GM23338 (cell line): Measurements from ENCODE around the gene BMF. TPM values are rescaled to one million over a fixed set of nuclear protein-coding genes. Genes with fewer than 3 reads are reported as not detected.

Source experiments
- ATAC-seq: fragments of 200-7000 bp; cut with Tn5 transposase; 3 replicates; pipeline ENCODE4 v1.9.1; 2020
- DNase-seq: peaks from one replicate; pipeline ENCODE4 v3.0.0-alpha.2; 2015; ENCODE audit warnings: low spot score
- H2AFZ ChIP-seq: fragments of 200-600 bp; sonication (generic); 2 replicates; pipeline ENCODE4 v1.8.0; 2016; ENCODE audit warnings: antibody characterized with exemption, mild to moderate bottlenecking, moderate library complexity
- H3F3A ChIP-seq: fragments of 200-600 bp; sonication (generic); replicated peaks from 2 replicates; pipeline ENCODE4 v1.8.0; 2017; ENCODE audit warnings: antibody characterized with exemption, mixed run types, low read depth
- H3K27ac ChIP-seq: fragments of 200-600 bp; sonication (generic); 2 replicates; pipeline ENCODE4 v1.6.1; 2016; ENCODE audit warnings: low read depth
- H3K27me3 ChIP-seq: fragments of 200-600 bp; sonication (generic); 2 replicates; pipeline ENCODE4 v1.8.0; 2016; ENCODE audit warnings: mild to moderate bottlenecking, mixed run types, moderate library complexity; ENCODE audit not compliant: insufficient read depth
- H3K36me3 ChIP-seq: fragments of 200-600 bp; sonication (generic); 2 replicates; pipeline ENCODE4 v1.8.0; 2016; ENCODE audit warnings: mild to moderate bottlenecking; ENCODE audit not compliant: insufficient read depth
- H3K4me1 ChIP-seq: fragments of 200-600 bp; sonication (generic); 2 replicates; pipeline ENCODE4 v1.8.0; 2016; ENCODE audit warnings: mild to moderate bottlenecking, moderate library complexity; ENCODE audit not compliant: insufficient read depth
- H3K4me2 ChIP-seq: fragments of 200-600 bp; sonication (generic); 2 replicates; pipeline ENCODE4 v1.7.1; 2017; ENCODE audit warnings: mixed run types
- H3K4me3 ChIP-seq: fragments of 200-600 bp; sonication (generic); 2 replicates; pipeline ENCODE4 v1.6.1; 2016; ENCODE audit warnings: mixed run types
- H3K79me2 ChIP-seq: fragments of 200-600 bp; sonication (generic); replicated peaks from 2 replicates; pipeline ENCODE4 v1.8.0; 2017; ENCODE audit warnings: mild to moderate bottlenecking; ENCODE audit not compliant: insufficient read depth
- H3K9me2 ChIP-seq: fragments of 200-600 bp; sonication (generic); 2 replicates; pipeline ENCODE4 v1.8.0; 2017; ENCODE audit not compliant: insufficient read depth
- H4K20me1 ChIP-seq: fragments of 200-600 bp; sonication (generic); replicated peaks from 2 replicates; pipeline ENCODE4 v1.8.0; 2017; ENCODE audit warnings: mild to moderate bottlenecking; ENCODE audit not compliant: insufficient read depth
- H3K27ac Mint-ChIP-seq: 2 replicates; pipeline ENCODE4 v1.8.0; 2020; ENCODE audit warnings: inconsistent platforms, mild to moderate bottlenecking, moderate library complexity, mixed read lengths
- H3K27me3 Mint-ChIP-seq: 3 replicates; pipeline ENCODE4 v1.8.0; 2022; ENCODE audit warnings: low read depth, mild to moderate bottlenecking, moderate library complexity, mixed read lengths, inconsistent platforms; ENCODE audit not compliant: insufficient read depth, poor library complexity
- H3K36me3 Mint-ChIP-seq: 3 replicates; pipeline ENCODE4 v1.8.0; 2021; ENCODE audit warnings: low read depth, mild to moderate bottlenecking, inconsistent platforms, moderate library complexity, mixed read lengths
- H3K4me1 Mint-ChIP-seq: 3 replicates; pipeline ENCODE4 v1.8.0; 2020; ENCODE audit warnings: mild to moderate bottlenecking, inconsistent platforms, mixed read lengths
- H3K4me3 Mint-ChIP-seq: 3 replicates; pipeline ENCODE4 v1.8.0; 2021; ENCODE audit warnings: moderate library complexity, mild to moderate bottlenecking, inconsistent platforms, mixed read lengths
- H3K9me3 Mint-ChIP-seq: 3 replicates; pipeline ENCODE4 v1.8.0; 2020; ENCODE audit warnings: moderate library complexity, mild to moderate bottlenecking, inconsistent platforms, mixed read lengths
- EZH2phosphoT487 ChIP-seq: fragments of 200-600 bp; sonication (generic); IDR thresholded peaks from one replicate; pipeline ENCODE4 v1.8.1; 2018; ENCODE audit warnings: antibody characterized with exemption; ENCODE audit not compliant: unreplicated experiment
- POLR2AphosphoS5 ChIP-seq: IDR thresholded peaks from 2 replicates; pipeline ENCODE4 v1.6.1; 2016; ENCODE audit warnings: antibody characterized with exemption, low read depth
- REST ChIP-seq: IDR thresholded peaks from one replicate; pipeline ENCODE4 v1.6.1; 2018; ENCODE audit warnings: antibody characterized with exemption; ENCODE audit not compliant: unreplicated experiment
- STAT1 ChIP-seq: IDR thresholded peaks from one replicate; pipeline ENCODE4 v1.6.1; 2016; ENCODE audit warnings: antibody characterized with exemption; ENCODE audit not compliant: unreplicated experiment
- ZNF114 ChIP-seq: fragments of 250-450 bp; sonication (Bioruptor Pico); IDR thresholded peaks from 2 replicates; pipeline ENCODE4 v1.5.0; 2020; ENCODE audit warnings: mild to moderate bottlenecking, moderate library complexity
- ZNF331 ChIP-seq: fragments of 250-450 bp; sonication (Bioruptor Pico); IDR thresholded peaks from 2 replicates; pipeline ENCODE4 v1.5.0; 2020; ENCODE audit warnings: low read depth, mild to moderate bottlenecking, moderate library complexity
- ZNF462 ChIP-seq: fragments of 250-450 bp; sonication (Bioruptor Pico); IDR thresholded peaks from 2 replicates; pipeline ENCODE4 v1.5.0; 2020; ENCODE audit warnings: mild to moderate bottlenecking, moderate library complexity
- polyA plus RNA-seq: library from polyadenylated mRNA; unstranded; fragments of >200 nt; fragmentation: Nextera tagmentation; extraction: Ambion mirVana; gene quantifications from 2 replicates; pipeline ENCODE4 v1.2.1, GENCODE V29; 2016
- total RNA-seq: library from RNA; depleted of rRNA; stranded (reverse); fragments of >200 nt; shearing (Covaris generic); gene quantifications from 2 replicates; pipeline ENCODE4 v1.2.3, GENCODE V29; 2014
- TF ChIP-seq, protein P1 (sequence below): IDR thresholded peaks from 2 replicates; pipeline ENCODE4 v1.6.1; 2016; ENCODE audit warnings: antibody characterized with exemption
- TF ChIP-seq, protein P2 (sequence below), 2 experiments: fragments of 200-600 bp in 1 of 2; sonication (generic) in 1 of 2; conservative IDR thresholded peaks; 2 replicates each; pipeline versions ENCODE4 v1.5.1 to v1.6.1; 2016 to 2017; ENCODE audit warnings: antibody characterized with exemption in 2 of 2, low read depth in 2 of 2, mild to moderate bottlenecking in 2 of 2, moderate library complexity in 1 of 2

BMF gene
- total and polyA plus RNA-seq, 2 experiments from 2014 or later, result 2.0 to 20.3 TPM

GRCh38 chr15:40121911-40122638 is 13.4 kb upstream of the BMF start:
- H3K27ac ChIP-seq, result no peak overlapping the region
- no peaks in the 10 kb centered on the region for H3K27me3 ChIP-seq
- no peaks in the 10 kb centered on the region for H3K36me3 ChIP-seq
- DNase-seq (no peak), ATAC-seq (no peak)
- no peak overlapping the region for H3K4me2 ChIP-seq
- H3F3A ChIP-seq, result 0 out of 2 replicates have a peak, but pooled peaks cover 4% of the 10 kb centered on the region
- peak overlapping the region; percentile 86 for H2AFZ ChIP-seq
- Mint-ChIP-seq H3K4me1 (peaks cover 39% of the 10 kb centered on the region), H3K9me3 (no peaks in the 10 kb centered on the region), H3K27ac (no peak overlapping the region), H3K36me3 (no peaks in the 10 kb centered on the region), H3K4me3 (no peak overlapping the region), H3K27me3 (peaks cover 9% of the 10 kb centered on the region)
- no peaks in the 10 kb centered on the region for H3K79me2 ChIP-seq
- no peaks in the 10 kb centered on the region for H3K9me2 ChIP-seq
- peaks cover 31% of the 10 kb centered on the region for H3K4me1 ChIP-seq
- TF ChIP-seq, protein P1, sequence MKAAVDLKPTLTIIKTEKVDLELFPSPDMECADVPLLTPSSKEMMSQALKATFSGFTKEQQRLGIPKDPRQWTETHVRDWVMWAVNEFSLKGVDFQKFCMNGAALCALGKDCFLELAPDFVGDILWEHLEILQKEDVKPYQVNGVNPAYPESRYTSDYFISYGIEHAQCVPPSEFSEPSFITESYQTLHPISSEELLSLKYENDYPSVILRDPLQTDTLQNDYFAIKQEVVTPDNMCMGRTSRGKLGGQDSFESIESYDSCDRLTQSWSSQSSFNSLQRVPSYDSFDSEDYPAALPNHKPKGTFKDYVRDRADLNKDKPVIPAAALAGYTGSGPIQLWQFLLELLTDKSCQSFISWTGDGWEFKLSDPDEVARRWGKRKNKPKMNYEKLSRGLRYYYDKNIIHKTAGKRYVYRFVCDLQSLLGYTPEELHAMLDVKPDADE, result no peak
- no peak for TF ChIP-seq ZNF114 (CRISPR knock-in tag)
- TF ChIP-seq, protein P2, sequence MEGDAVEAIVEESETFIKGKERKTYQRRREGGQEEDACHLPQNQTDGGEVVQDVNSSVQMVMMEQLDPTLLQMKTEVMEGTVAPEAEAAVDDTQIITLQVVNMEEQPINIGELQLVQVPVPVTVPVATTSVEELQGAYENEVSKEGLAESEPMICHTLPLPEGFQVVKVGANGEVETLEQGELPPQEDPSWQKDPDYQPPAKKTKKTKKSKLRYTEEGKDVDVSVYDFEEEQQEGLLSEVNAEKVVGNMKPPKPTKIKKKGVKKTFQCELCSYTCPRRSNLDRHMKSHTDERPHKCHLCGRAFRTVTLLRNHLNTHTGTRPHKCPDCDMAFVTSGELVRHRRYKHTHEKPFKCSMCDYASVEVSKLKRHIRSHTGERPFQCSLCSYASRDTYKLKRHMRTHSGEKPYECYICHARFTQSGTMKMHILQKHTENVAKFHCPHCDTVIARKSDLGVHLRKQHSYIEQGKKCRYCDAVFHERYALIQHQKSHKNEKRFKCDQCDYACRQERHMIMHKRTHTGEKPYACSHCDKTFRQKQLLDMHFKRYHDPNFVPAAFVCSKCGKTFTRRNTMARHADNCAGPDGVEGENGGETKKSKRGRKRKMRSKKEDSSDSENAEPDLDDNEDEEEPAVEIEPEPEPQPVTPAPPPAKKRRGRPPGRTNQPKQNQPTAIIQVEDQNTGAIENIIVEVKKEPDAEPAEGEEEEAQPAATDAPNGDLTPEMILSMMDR (conservative IDR thresholded peaks at IDR 0.05; ENCODE audit: low read depth in 2 of 2), result no peak
- no peak for TF ChIP-seq REST
- no peak for TF ChIP-seq EZH2phosphoT487
- TF ChIP-seq ZNF462 (CRISPR knock-in tag), result no peak
- TF ChIP-seq STAT1, result no peak
- TF ChIP-seq POLR2AphosphoS5, result no peak
- TF ChIP-seq ZNF331 (CRISPR knock-in tag), result no peak
- H4K20me1 ChIP-seq, result no peaks in the 10 kb centered on the region
- H3K4me3 ChIP-seq, result no peak overlapping the region
